AG04449 (cell line): Measurements from ENCODE around the gene PRR20G.
"Not testable (repeated sequence)": the region's sequence is repeated elsewhere in the genome, so short reads cannot be mapped to it uniquely, and the experiment has no call there.

Experiments
- CTCF ChIA-PET: fragments of 350-600 bp; formaldehyde crosslinking; extraction: SDS; loops from one replicate; lab custom pipeline; 2021; ENCODE audit warnings: antibody characterized with exemption; lab: Yijun Ruan, JAX
- POLR2A ChIA-PET: fragments of 400-600, 350-600 bp; formaldehyde crosslinking; extraction: SDS; loops from one replicate; lab custom pipeline; 2020; ENCODE audit warnings: antibody characterized with exemption, inconsistent platforms; lab: Yijun Ruan, JAX
- DNase-seq: peaks from one replicate; pipeline ENCODE4 v3.0.0-alpha.2; 2010; ENCODE audit warnings: low read depth, low spot score
- H3K4me3 ChIP-seq: 2 replicates; pipeline ENCODE4 v1.5.1; 2011; ENCODE audit warnings: low read depth, mild to moderate bottlenecking, control low read depth, low read length
- CTCF ChIP-seq: IDR thresholded peaks from one replicate; pipeline ENCODE4 v1.5.1; 2011; ENCODE audit warnings: mild to moderate bottlenecking, moderate library complexity, low read length, control low read depth, inconsistent platforms; ENCODE audit not compliant: insufficient read depth; ENCODE audit errors: missing control alignments

Gene PRR20G

DNA sequence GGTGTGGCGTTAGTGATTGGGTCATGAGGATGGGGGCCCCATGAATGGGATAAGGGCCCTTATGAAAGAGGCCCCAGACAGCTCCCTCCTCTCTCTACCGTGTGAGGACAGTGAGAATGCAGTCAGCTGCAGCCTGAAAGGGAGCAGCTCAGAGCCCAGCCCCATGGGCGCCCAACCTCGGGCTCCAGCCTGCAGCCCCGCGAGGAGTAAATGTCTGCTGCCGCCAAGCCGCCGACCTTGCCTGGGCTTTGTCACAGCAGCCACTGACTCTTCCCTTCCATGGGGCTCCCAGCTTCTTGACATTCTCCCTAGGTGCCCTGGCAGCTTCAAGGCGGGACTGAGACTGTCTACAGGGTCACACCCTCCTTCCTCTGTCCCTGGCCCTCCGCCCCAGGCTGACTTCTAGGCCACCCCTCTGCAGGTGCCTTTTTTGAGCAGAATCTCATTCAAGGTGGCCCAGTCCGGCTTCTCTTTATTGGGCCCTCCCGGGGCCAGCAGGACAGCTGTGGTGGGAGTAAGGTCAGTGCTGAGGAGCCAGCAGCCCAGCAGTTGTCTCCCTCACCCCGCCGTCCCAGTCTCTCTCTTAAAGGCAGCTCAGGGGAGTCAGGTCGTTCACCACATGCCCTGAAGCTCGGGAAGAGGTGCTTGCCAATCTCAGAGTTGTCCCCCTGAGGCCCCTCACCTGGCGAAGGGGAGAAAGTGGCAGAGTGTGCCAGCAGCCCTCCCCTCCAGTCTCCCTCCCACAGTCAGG lies 18.7 kb upstream of the PRR20G start:
- no peak overlapping the region for H3K4me3 ChIP-seq
- no peak for DNase-seq
- POLR2A ChIA-PET = no interaction called here
- no peak for TF ChIP-seq CTCF
- CTCF ChIA-PET = no interaction called here

DNA sequence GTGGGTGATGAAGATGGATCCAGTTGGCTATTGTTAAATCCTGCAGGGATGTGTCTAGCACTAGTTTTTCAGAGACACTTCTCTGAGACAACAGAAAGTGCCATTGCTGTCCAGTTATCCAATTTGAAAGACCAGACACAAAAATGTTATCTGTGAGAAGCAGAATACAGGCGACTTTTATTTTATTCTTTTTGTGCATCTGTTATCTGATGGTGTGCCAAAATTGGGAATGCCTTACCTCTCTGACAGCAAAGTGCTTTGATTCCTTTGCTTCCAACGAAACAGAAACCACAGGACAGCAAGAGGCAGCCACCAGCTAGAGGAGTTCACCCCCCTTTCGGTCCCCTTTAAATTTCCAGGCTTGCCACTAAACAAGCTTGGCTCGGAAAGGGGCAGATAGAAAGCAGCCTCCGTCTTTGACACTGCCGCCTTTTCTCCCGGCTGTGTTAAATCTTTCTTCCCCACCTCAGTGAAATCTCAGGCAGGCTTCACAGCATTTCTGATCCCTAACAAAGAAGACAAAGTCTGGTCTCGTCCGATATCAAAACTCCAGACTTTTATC lies 17.7 kb upstream of the PRR20G start:
- ChIA-PET POLR2A (no interaction called here), CTCF (no interaction called here)
- DNase-seq = no peak
- no peak overlapping the region for H3K4me3 ChIP-seq
- no peak for TF ChIP-seq CTCF

GRCh38 chr3:127304121-127304744 lies 16.4 kb upstream of the PRR20G start:
- no peak for DNase-seq
- H3K4me3 ChIP-seq = no peak overlapping the region
- CTCF ChIA-PET = no interaction called here
- POLR2A ChIA-PET = no interaction called here
- TF ChIP-seq CTCF = no peak

DNA sequence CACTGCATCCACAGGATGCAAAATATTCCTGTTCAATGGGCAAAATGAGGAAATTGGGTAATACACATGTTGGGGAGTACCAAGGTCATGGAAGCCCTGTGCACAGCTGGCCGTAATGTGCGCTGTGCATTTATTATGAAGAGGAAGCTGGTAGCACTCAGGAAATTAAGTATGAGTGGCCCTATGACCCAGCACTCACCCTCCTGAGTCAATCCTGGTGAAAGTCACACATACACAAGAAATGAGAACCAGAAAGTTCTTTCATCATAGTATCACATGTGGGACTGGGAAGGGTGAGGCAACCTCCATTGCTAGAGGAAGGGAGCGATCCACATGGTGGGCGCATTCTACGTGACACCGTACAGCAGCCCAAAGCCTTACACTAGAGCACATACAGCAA lies 11.4 kb upstream of the PRR20G start:
- POLR2A ChIA-PET = no interaction called here
- H3K4me3 ChIP-seq = no peak overlapping the region
- DNase-seq = no peak
- CTCF ChIA-PET = no interaction called here
- no peak for TF ChIP-seq CTCF

DNA sequence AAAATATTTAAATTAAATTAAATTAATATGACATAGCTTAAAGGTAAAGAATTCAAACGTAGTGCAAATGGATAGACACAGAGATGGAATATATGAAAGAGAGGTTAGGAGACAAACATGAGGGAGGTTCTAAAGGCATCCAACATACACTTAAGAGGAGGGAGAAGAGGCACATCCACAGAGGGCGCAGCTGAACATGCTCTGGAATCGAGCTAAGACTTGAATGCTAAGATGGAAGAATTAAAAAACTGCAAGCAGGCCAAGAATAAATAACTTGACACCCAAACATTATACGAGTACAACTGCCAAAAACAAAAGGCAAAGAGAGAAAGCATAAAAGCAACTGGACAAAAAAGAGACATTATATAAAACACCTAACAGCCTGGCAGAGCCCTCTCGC lies 9.1 kb upstream of the PRR20G start:
- no peak for DNase-seq
- ChIA-PET CTCF (interaction anchor here (0.8 kb wide), 1 partner anchor 278 kb away, joined by 3 read pairs; no protein-coding TSS in a partner anchor), POLR2A (no interaction called here)
- no peak overlapping the region for H3K4me3 ChIP-seq
- no peak for TF ChIP-seq CTCF

DNA sequence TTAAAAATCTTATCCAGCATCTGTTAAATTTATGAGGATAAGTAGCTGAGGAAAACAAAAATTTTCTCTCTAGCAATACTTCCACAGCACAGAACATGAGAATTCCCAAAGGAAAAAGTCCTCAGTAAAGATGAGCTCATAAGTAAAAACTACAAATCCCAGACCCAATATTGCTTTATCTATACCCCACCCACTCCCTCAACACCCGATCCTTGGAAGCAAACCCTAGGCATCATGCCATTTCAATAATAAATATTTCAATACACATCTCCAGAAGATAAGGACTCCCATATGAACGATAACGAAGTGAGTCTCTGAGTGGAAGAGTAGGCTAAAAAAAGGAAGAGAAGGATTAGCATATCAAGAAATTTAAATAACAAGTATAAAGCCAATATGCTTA lies 8.3 kb upstream of the PRR20G start:
- H3K4me3 ChIP-seq = no peak overlapping the region
- DNase-seq = no peak
- no peak for TF ChIP-seq CTCF
- ChIA-PET CTCF (no interaction called here), POLR2A (no interaction called here)

DNA sequence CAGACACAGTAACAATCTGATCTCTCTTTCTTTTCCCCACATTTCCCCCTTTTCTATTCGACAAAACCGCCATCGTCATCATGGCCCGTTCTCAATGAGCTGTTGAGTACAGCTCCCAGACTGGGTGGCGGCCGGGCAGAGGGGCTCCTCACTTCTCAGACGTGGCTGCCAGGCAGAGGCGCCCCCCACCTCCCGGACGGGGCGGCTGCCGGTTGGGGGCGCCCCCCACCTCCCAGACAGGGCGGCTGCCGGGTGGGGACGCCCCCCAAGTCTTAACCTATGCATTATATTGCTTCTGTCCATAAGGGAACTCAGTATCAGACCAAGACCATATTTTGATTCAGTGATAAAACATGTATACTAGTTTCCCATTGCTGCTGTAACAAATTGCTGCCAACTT lies 5.8 kb upstream of the PRR20G start:
- H3K4me3 ChIP-seq, DNase-seq, CTCF ChIA-PET: not testable (repeated sequence)
- POLR2A ChIA-PET = interaction anchor here (0.6 kb wide), 1 partner anchor 255 kb away, joined by 6 read pairs; no protein-coding TSS in a partner anchor
